WTC11 (cell line): ENCODE results near the gene KRTAP10-7.

Experiments used
- ATF6 ChIP-seq: sonication (generic); formaldehyde crosslinking; IDR thresholded peaks from 2 replicates; pipeline ENCODE4 v1.8.1; 2023; ENCODE audit warnings: mild to moderate bottlenecking, missing genetic modification reagents
- CTCF ChIP-seq: fragments of 200-600 bp; IDR thresholded peaks from 2 replicates; pipeline ENCODE4 v1.8.0; 2022; ENCODE audit warnings: antibody characterized with exemption
- GRHL2 ChIP-seq: fragments of 250-450 bp; sonication (Bioruptor Pico); IDR thresholded peaks from 2 replicates; pipeline ENCODE4 v1.8.0; 2022; ENCODE audit warnings: mild to moderate bottlenecking, moderate library complexity; ENCODE audit not compliant: insufficient replicate concordance, severe bottlenecking
- IRF1 ChIP-seq: sonication (generic); formaldehyde crosslinking; IDR thresholded peaks from 2 replicates; pipeline ENCODE4 v1.8.0; 2023; ENCODE audit warnings: missing genetic modification reagents
- PREB ChIP-seq: sonication (generic); formaldehyde crosslinking; IDR thresholded peaks from 2 replicates; pipeline ENCODE4 v1.8.1; 2022; ENCODE audit warnings: mild to moderate bottlenecking, missing genetic modification reagents, moderate library complexity, borderline replicate concordance
- USF1 ChIP-seq: sonication (generic); formaldehyde crosslinking; IDR thresholded peaks from 2 replicates; pipeline ENCODE4 v1.8.0; 2022; ENCODE audit warnings: mild to moderate bottlenecking, missing genetic modification reagents
- ZNF232 ChIP-seq: sonication (generic); formaldehyde crosslinking; IDR thresholded peaks from 2 replicates; pipeline ENCODE4 v1.8.0; 2022; ENCODE audit warnings: mild to moderate bottlenecking, missing genetic modification reagents
- ZNF423 ChIP-seq: fragments of 250-450 bp; sonication (Bioruptor Pico); IDR thresholded peaks from 2 replicates; pipeline ENCODE4 v2.1.2; 2022; ENCODE audit warnings: mild to moderate bottlenecking, moderate library complexity

- TF ChIP-seq ZNF232 (CRISPR knock-in tag) (no peak), CTCF (no peak), IRF1 (CRISPR knock-in tag) (no peak), PREB (CRISPR knock-in tag) (no peak), ZNF423 (CRISPR knock-in tag) (no peak), ATF6 (CRISPR knock-in tag) (no peak), GRHL2 (CRISPR knock-in tag) (no peak), USF1 (no peak)
Observed at GRCh38 chr21:44564886-44565598, 35.4 kb upstream of the KRTAP10-7 start.
